ENCODE results near the gene NTNG1.
"Not testable (repeated sequence)": the region's sequence is repeated elsewhere in the genome, so short reads cannot be mapped to it uniquely, and the experiment has no call there.

The NTNG1 gene

GRCh38 chr1:107140703-107141490 lies at the start of gene NTNG1:
NTNG1 (plus strand) TSS chr1:107141039.
- no peak for DNase-seq

DNA sequence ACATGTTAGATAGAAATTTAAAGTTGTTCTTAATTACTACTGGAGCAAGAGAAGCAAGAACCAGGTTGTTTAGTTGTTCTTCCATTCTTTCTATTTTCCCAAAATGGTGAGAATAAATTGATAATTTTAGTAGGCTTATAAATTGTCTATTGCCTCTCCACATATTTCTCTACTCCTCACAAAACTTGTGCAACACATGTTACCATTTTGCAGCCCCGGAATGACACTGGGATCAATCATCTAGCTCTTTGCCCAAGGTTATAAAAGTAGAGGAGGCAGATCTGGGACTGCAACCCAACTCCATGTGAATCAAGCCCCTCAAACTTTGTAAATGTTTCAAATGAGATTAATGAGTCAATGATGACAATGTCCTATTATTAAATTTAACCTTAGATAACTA lies 49.4 kb upstream of the NTNG1 start:
- no peak for DNase-seq

DNA sequence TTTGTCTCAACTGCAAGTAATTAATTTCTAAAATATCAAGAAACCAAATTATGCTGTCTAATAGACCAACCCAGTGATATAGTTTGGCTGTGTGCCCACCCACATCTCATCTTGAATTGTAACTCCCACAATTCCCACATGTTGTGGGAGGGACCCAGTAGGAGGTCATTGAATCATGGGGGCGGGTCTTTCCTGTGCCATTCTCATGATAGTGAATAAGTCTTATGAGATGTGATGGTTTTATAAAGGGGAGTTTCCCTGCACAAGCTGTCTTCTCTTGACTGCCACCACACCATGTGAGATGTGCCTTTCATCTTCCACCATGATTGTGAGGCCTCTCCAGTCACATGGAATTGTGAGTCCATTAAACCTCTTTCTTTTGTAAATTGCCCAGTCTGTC lies 47.4 kb upstream of the NTNG1 start:
- DNase-seq, result not testable (repeated sequence)

- DNase-seq, result no peak
Observed at GRCh38 chr1:107095647-107096046, 45.2 kb upstream of the NTNG1 start.

GRCh38 chr1:107096690-107097089 lies 44.1 kb upstream of the NTNG1 start:
- peak; percentile 63 for DNase-seq

- no peak for DNase-seq
Observed at GRCh38 chr1:107098961-107099360, 41.9 kb upstream of the NTNG1 start.

DNA sequence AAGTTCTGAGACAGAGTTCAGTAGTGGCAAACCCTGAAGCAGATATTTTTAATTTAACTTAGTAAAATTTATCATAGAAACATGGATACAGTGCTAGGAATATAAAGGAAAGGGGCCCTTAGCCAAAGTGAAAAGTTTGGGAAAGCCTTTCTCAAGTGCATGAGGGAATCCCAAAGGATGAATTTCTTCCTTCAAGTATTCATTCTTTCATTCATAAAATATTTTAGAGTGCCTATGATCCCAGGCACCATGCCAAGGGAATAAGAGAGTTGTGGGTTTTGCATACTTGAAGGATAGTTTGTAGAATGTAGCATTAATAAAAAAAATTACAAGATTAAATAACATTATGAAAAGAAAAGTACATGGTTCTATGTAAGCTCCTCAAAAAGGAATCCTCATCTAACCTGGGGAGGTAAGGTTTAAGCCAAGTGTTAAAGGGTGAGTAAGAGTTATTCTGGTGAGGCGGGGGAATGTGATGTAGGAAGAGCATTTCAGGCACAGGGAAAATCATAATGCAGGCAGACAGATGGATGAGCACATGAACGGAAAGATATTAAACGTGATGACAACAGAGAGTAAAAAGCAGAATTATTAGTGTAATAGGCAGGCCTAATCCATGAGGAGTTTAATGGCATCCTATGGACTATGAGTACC lies 40.4 kb upstream of the NTNG1 start:
- DNase-seq, result no peak

- DNase-seq, result no peak
Observed at GRCh38 chr1:107105914-107106313, 34.9 kb upstream of the NTNG1 start.

- no peak for DNase-seq
Observed at GRCh38 chr1:107110326-107110725, 30.5 kb upstream of the NTNG1 start.

DNA sequence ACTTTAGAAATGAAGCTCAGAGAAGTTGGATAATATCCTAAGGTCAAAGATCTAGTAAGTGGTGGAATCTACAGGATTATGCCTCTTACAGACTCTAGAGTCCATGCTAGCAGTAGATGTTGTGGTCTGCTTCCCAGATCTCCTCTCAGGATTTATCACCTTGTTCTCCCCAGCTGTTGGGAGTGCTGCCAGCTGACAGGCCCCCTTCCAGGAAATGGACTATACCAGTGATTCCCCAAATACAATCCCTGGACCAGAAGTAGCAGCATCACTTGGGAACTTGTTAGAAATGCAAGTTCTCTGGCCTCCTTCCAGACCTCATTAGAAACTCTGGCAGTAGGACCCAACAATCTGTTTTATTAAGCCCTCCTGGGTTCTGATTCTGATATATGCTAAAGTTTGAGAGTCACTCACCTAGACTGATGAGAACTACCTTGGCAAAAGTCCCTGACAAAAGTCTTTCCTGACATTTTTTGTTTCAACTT lies 24.5 kb upstream of the NTNG1 start:
- DNase-seq, result no peak

- DNase-seq, result no peak
Observed at GRCh38 chr1:107122225-107122624, 18.6 kb upstream of the NTNG1 start.

DNA sequence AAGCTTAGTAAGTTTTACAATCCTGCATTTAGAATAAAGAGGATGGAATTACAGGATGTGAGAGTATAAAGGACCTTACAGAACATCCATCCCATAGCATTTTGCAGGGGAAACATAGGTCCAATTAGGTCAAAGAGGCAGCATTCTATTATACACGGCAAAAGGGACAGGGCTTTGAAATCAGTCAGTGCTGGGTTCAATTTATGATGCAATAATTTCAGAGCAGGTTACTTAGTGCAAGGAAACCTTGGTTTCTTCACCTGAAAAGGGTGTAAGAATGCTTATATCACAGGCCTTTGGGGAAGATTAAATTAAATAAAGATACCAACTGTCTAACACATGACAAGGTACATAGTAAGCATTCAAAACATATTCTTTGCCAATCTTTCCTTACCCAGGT lies 17.1 kb upstream of the NTNG1 start:
- no peak for DNase-seq

DNA sequence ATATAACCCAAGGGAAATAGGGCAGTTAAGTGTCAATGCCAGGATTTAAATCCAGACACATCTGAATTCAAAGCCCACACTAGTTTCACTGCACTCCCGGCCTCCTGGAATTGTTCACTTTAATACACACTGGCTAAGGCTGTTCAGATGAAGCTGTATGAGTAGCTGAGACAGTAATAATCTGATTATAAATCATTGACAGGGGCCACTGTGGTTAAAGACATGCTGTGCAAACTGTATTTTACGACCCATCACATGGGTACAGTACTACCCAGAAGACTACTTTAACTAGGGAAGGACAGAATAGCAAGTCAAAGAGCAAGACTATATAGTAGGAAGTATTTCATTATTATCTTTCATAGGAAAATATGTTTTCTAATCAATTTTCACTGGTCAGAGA lies 16.1 kb upstream of the NTNG1 start:
- no peak for DNase-seq

- DNase-seq, result no peak
Observed at GRCh38 chr1:107132195-107132594, 8.6 kb upstream of the NTNG1 start.

- no peak for DNase-seq
Observed at GRCh38 chr1:107132780-107133179, 8.1 kb upstream of the NTNG1 start.

DNA sequence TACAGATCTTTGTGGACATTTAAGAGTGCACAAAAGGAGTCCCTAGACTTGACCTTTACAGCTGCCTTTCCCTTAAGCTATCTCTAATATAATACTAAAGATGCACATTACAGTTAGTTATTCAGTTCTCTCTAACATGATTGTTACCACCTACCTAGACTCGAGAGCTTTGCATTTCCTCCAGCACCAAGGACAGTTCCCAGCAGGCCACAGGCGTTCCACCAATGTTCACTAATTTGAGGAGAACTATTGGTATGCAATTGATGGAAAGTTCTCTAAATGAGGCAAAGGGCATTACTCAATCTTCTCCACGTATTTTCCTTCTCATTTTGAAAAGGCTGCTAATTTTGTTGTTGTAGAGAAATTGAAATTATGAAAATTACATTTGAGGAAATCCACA lies 5.4 kb upstream of the NTNG1 start:
- peak; percentile 59 for DNase-seq

DNA sequence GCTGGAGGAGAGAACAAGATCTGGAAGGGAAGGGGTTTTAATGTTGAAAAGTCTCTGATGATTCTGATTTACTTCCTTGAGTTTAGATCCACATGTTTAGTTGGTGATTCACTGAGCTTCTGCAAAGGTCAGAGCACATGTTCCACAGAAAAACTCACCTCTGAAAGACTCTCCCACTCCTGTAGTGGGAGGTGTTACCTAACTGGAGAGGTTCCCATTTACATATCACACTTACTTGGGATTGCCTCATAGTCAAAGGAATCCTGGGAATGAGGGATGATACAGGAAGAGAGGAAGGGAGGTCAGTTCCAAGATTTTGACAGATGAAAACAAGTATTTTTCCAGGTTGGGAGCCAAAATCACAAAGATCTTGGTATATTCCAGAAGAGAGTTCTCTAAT lies 2.7 kb upstream of the NTNG1 start:
- DNase-seq, result no peak

DNA sequence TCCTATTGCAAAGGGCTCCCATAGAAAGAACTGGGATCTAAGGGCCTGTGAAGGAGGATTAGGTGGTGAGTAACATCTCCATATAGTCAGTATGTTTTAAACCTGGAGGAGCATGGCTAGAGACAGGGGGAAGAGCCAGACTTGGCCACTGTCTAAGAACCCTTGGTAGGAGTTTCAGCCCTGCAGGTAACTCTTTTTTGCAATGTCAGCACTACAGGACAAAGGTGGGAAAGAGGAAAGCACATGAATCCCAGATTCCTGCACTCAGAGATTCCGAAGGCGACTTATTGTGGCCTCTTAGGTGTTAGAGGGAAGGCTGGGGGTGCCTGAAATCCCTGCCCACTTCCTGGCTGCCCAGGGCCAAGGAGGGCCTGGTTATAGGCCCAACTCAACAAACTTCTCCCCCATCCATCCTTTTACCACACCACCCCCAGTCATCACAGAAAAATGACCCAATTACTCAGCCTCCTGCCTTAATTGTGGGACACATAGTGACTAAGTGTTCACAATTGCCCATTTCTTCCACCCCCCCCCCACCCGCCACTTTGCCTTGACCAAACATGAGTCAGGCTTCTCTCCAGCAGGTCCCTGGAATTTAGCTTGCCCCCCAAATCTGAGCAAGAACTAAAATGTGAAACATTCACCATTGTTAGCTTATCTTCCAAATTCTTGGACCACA lies 1.9 kb upstream of the NTNG1 start:
- DNase-seq, result no peak

- no peak for DNase-seq
Observed at GRCh38 chr1:107139833-107140702, 771 bp upstream of the NTNG1 start.

GRCh38 chr1:107141491-107142126 lies 770 bp downstream of the NTNG1 start:
- no peak for DNase-seq

- DNase-seq, result peak; percentile 61
Observed at GRCh38 chr1:107142140-107142542, 1.3 kb downstream of the NTNG1 start.

DNA sequence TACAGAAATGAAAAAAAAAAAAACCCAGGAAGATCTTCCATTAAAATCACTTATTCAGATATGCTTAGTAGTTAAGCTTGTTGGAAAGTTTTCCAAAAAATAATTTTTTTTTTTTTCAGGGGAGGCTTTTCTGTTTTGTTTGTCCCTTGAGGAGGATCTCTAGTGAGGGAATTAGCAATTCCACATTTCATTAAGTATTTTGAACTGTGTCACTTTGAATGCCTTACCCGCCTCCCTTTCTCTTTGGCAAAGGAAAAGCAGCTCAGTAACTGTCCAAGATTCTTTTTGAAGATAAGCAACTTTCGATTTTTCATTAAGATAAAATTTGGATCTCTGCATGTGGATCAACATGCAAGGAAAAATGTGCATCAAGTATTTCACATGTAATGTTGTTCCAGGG lies 1.8 kb downstream of the NTNG1 start:
- no peak for DNase-seq

All from OCI-M1 (cell line).